HCT116 (cell line): ENCODE measurements around the gene FCN1. TPM values are rescaled to one million over a fixed set of nuclear protein-coding genes. Genes with fewer than 3 reads are reported as not detected.
A peak's percentile ranks its signal among the peaks of the same experiment; 100 is the strongest.

Source experiments
- ATAC-seq: fragments of 200-7000 bp; cut with Tn5 transposase; 2 replicates; pipeline ENCODE4 v1.9.1; 2020; ENCODE audit warnings: mild to moderate bottlenecking, moderate library complexity
- BruUV-seq: library from RNA; stranded (reverse); fragments of 400-500 nt; replicated peaks from 2 replicates; lab custom pipeline; 2021; lab: Mats Ljungman, UMichigan
- CTCF ChIA-PET: fragments of 300-600 bp; sonication (Branson Sonifier 250); formaldehyde crosslinking; loops from one replicate; lab custom pipeline; 2021; ENCODE audit warnings: antibody characterized with exemption; lab: Charles Lee
- POLR2A ChIA-PET: fragments of 300-600, 350-600 bp; sonication (Branson Sonifier 250); formaldehyde crosslinking; loops from one replicate; lab custom pipeline; 2021; ENCODE audit warnings: antibody characterized with exemption; lab: Charles Lee
- RAD21 ChIA-PET, 2 experiments: fragments of 300-600 bp; sonication (Branson Sonifier 250); formaldehyde crosslinking; loops; one replicate each; lab custom pipeline; 2023; ENCODE audit warnings: low total read pairs in 2 of 2; ENCODE audit not compliant: uncharacterized antibody in 2 of 2, unreplicated experiment in 2 of 2, low non-redundant PET in 1 of 2; lab: Charles Lee
- DNase-seq: peaks from one replicate; pipeline ENCODE4 v3.0.0-alpha.2; 2010; ENCODE audit warnings: low read depth, low spot score
- H2AFZ ChIP-seq: fragments of 200-600 bp; shearing (Covaris generic), sonication (generic); 2 replicates; pipeline ENCODE4 v1.6.1; 2017; ENCODE audit warnings: low read depth, mixed run types, mixed read lengths, antibody characterized with exemption, low read length; ENCODE audit not compliant: poor library complexity, severe bottlenecking
- H3K27ac ChIP-seq: 2 replicates; pipeline ENCODE4 v1.5.1; 2012; ENCODE audit warnings: low read depth, low read length
- H3K27me3 ChIP-seq: fragments of 200-600 bp; sonication (generic); 2 replicates; pipeline ENCODE4 v1.6.1; 2016; ENCODE audit warnings: mixed run types, low read length, mixed read lengths; ENCODE audit not compliant: insufficient read depth
- H3K36me3 ChIP-seq, 2 experiments: fragments of 200-500 bp in 1 of 2; fragments of 200-600 bp in 1 of 2; sonication (Bioruptor generic) in 1 of 2; sonication (generic) in 1 of 2; 2 replicates each; pipeline versions ENCODE4 v1.5.1 to v1.6.1; 2014 to 2016; ENCODE audit warnings: low read length in 2 of 2, inconsistent platforms in 1 of 2, mixed read lengths in 1 of 2, mixed run types in 1 of 2; ENCODE audit not compliant: insufficient read depth in 2 of 2, control insufficient read depth in 1 of 2
- H3K4me1 ChIP-seq, 2 experiments: fragments of 200-600 bp in 1 of 2; sonication (generic) in 1 of 2; 2 replicates each; pipeline versions ENCODE4 v1.5.1 to v1.6.1; 2012 to 2017; ENCODE audit warnings: low read length in 2 of 2, inconsistent platforms in 1 of 2, mild to moderate bottlenecking in 1 of 2, mixed read lengths in 1 of 2, mixed run types in 1 of 2, moderate library complexity in 1 of 2; ENCODE audit not compliant: insufficient read depth in 2 of 2, control insufficient read depth in 1 of 2
- H3K4me2 ChIP-seq: fragments of 200-600 bp; sonication (generic); 2 replicates; pipeline ENCODE4 v1.6.1; 2017; ENCODE audit warnings: mixed run types, low read length, mixed read lengths
- H3K4me3 ChIP-seq, 2 experiments: fragments of 200-600 bp in 1 of 2; sonication (generic) in 1 of 2; replicated peaks in 1 of 2; 2 replicates each; pipeline ENCODE4 v1.5.1; 2011 to 2016; ENCODE audit warnings: low read length in 2 of 2, control low read depth in 1 of 2, low read depth in 1 of 2, mild to moderate bottlenecking in 1 of 2, mixed read lengths in 1 of 2, mixed run types in 1 of 2
- H3K79me2 ChIP-seq: fragments of 200-600 bp; sonication (generic); 2 replicates; pipeline ENCODE4 v1.6.1; 2017; ENCODE audit warnings: mild to moderate bottlenecking, mixed run types, low read length, moderate library complexity, mixed read lengths; ENCODE audit not compliant: insufficient read depth
- H3K9ac ChIP-seq: fragments of 200-600 bp; sonication (generic); 2 replicates; pipeline ENCODE4 v1.6.1; 2016; ENCODE audit warnings: low read length, mixed read lengths
- H3K9me2 ChIP-seq: fragments of 200-600 bp; sonication (generic), shearing (Covaris generic); 2 replicates; pipeline ENCODE4 v1.6.1; 2017; ENCODE audit warnings: mixed run types, mild to moderate bottlenecking, moderate library complexity; ENCODE audit not compliant: insufficient read depth
- H3K9me3 ChIP-seq, 2 experiments: fragments of 200-500 bp in 1 of 2; fragments of 200-600 bp in 1 of 2; sonication (Bioruptor generic) in 1 of 2; sonication (generic) in 1 of 2; 2 replicates each; pipeline ENCODE4 v1.6.1; 2014 to 2017; ENCODE audit warnings: low read length in 2 of 2, mixed read lengths in 2 of 2, inconsistent platforms in 1 of 2, low read depth in 1 of 2, mild to moderate bottlenecking in 1 of 2, mixed run types in 1 of 2, moderate library complexity in 1 of 2; ENCODE audit not compliant: control insufficient read depth in 1 of 2, insufficient read depth in 1 of 2
- H4K20me1 ChIP-seq: fragments of 200-600 bp; sonication (generic), shearing (Covaris generic); 2 replicates; pipeline ENCODE4 v1.6.1; 2017; ENCODE audit warnings: mixed run types, mild to moderate bottlenecking, moderate library complexity; ENCODE audit not compliant: insufficient read depth
- CBX3 ChIP-seq: IDR thresholded peaks from 2 replicates; pipeline ENCODE4 v1.6.1; 2012; ENCODE audit warnings: low read depth
- EGR1 ChIP-seq: IDR thresholded peaks from 2 replicates; pipeline ENCODE4 v1.6.1; 2012; ENCODE audit warnings: low read depth
- ELF1 ChIP-seq: IDR thresholded peaks from 2 replicates; pipeline ENCODE4 v1.6.1; 2012; ENCODE audit warnings: low read depth, borderline replicate concordance
- EZH2phosphoT487 ChIP-seq: fragments of 200-600 bp; IDR thresholded peaks from 2 replicates; pipeline ENCODE4 v1.6.1; 2018; ENCODE audit warnings: antibody characterized with exemption, borderline replicate concordance
- FOSL1 ChIP-seq: IDR thresholded peaks from 2 replicates; pipeline ENCODE4 v1.6.1; 2012; ENCODE audit warnings: low read depth
- JUND ChIP-seq: IDR thresholded peaks from 2 replicates; pipeline ENCODE4 v1.6.1; 2012
- POLR2A ChIP-seq: IDR thresholded peaks from 2 replicates; pipeline ENCODE4 v1.7.0; 2011; ENCODE audit warnings: borderline replicate concordance; ENCODE audit not compliant: insufficient read depth, insufficient read length; ENCODE audit errors: extremely low read depth
- POLR2AphosphoS5 ChIP-seq: IDR thresholded peaks from 2 replicates; pipeline ENCODE4 v1.6.1; 2011; ENCODE audit warnings: mild to moderate bottlenecking, low read depth, low read length, moderate library complexity
- RAD21 ChIP-seq: IDR thresholded peaks from 2 replicates; pipeline ENCODE4 v1.6.1; 2012; ENCODE audit warnings: low read depth, mild to moderate bottlenecking
- SIN3A ChIP-seq: IDR thresholded peaks from 2 replicates; pipeline ENCODE4 v1.6.1; 2012; ENCODE audit warnings: low read depth
- SP1 ChIP-seq: IDR thresholded peaks from 2 replicates; pipeline ENCODE4 v1.6.1; 2012; ENCODE audit warnings: low read depth
- SRF ChIP-seq: IDR thresholded peaks from 2 replicates; pipeline ENCODE4 v1.6.1; 2012; ENCODE audit warnings: low read depth
- TCF7L2 ChIP-seq: IDR thresholded peaks from 2 replicates; pipeline ENCODE4 v1.7.0; 2011; ENCODE audit warnings: borderline replicate concordance, inconsistent platforms; ENCODE audit not compliant: insufficient read depth, insufficient read length; ENCODE audit errors: extremely low read depth
- YY1 ChIP-seq: IDR thresholded peaks from 2 replicates; pipeline ENCODE4 v1.6.1; 2011; ENCODE audit warnings: low read length, low read depth, moderate library complexity, mild to moderate bottlenecking; ENCODE audit not compliant: insufficient replicate concordance; ENCODE audit errors: extremely low read depth
- ZFX ChIP-seq: fragments of 450-650 bp; IDR thresholded peaks from 2 replicates; pipeline ENCODE4 v1.6.1; 2017
- ZNF274 ChIP-seq: fragments of 200-500 bp; sonication (Bioruptor generic); IDR thresholded peaks from 2 replicates; pipeline ENCODE4 v1.6.1; 2014; ENCODE audit warnings: mild to moderate bottlenecking, low read depth, low read length, inconsistent platforms
- intact Hi-C: fragments of 100-400 bp; cut with micrococcal nuclease; formaldehyde crosslinking; loops from 2 replicates; pipeline ENCODE4 v1.10.0; 2022
- total RNA-seq: library from RNA; stranded (reverse); gene quantifications from one replicate; pipeline ENCODE4 v1.2.1, GENCODE V29; 2021; ENCODE audit not compliant: unreplicated experiment
- TF ChIP-seq, protein P1 (sequence below): IDR thresholded peaks from 2 replicates; pipeline ENCODE4 v1.6.1; 2012
- TF ChIP-seq, protein P2 (sequence below): IDR thresholded peaks from 2 replicates; pipeline ENCODE4 v1.6.1; 2012; ENCODE audit warnings: low read depth
- TF ChIP-seq, protein P3 (sequence below): IDR thresholded peaks from 2 replicates; pipeline ENCODE4 v1.6.1; 2011; ENCODE audit warnings: mild to moderate bottlenecking, low read length, moderate library complexity; ENCODE audit not compliant: insufficient replicate concordance; ENCODE audit errors: extremely low read depth

FCN1 gene
- total RNA-seq, 1 experiment from 2014 or later = not detected

DNA sequence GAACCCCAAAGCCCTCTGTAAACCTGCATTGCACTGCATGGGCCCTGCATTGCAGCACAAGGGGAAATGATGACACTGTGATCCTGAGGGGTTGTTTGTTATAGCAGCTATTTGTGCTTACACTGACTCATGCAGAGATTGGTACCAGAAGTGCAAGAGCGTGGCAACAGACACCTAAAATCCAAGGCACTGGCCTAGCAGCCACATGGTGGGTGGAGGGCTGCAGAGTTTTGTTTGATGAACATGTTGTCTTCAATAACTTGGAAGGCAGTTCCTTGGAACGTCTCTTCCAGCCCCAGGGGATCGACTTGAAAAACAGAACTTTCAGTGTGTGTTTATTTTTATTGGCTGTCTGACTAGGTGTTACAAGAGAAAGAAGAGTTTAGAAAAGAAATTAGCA lies 22.6 kb downstream of the FCN1 start:
- no peaks in the 10 kb centered on the region for H4K20me1 ChIP-seq
- H3K4me3 ChIP-seq = no peak overlapping the region
- peak overlapping the region; percentile 69; the same call in 1 of the 2 replicates for H3K27ac ChIP-seq
- DNase-seq (no peak), ATAC-seq (no peak)
- peaks cover 20 to 27% of the 10 kb centered on the region in 2 experiments for H3K4me1 ChIP-seq
- H3K27me3 ChIP-seq = no peaks in the 10 kb centered on the region
- H3K79me2 ChIP-seq = no peaks in the 10 kb centered on the region
- no peak overlapping the region for H3K9ac ChIP-seq
- peak overlapping the region; percentile 75 for H3K4me2 ChIP-seq
- no peaks in the 10 kb centered on the region for H3K9me2 ChIP-seq
- BruUV-seq = no TSS peak
- TF ChIP-seq, protein P1, sequence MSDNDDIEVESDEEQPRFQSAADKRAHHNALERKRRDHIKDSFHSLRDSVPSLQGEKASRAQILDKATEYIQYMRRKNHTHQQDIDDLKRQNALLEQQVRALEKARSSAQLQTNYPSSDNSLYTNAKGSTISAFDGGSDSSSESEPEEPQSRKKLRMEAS = no peak
- TF ChIP-seq CBX3 = no peak
- TF ChIP-seq ELF1 = no peak
- TF ChIP-seq YY1 = no peak
- TF ChIP-seq, protein P2, sequence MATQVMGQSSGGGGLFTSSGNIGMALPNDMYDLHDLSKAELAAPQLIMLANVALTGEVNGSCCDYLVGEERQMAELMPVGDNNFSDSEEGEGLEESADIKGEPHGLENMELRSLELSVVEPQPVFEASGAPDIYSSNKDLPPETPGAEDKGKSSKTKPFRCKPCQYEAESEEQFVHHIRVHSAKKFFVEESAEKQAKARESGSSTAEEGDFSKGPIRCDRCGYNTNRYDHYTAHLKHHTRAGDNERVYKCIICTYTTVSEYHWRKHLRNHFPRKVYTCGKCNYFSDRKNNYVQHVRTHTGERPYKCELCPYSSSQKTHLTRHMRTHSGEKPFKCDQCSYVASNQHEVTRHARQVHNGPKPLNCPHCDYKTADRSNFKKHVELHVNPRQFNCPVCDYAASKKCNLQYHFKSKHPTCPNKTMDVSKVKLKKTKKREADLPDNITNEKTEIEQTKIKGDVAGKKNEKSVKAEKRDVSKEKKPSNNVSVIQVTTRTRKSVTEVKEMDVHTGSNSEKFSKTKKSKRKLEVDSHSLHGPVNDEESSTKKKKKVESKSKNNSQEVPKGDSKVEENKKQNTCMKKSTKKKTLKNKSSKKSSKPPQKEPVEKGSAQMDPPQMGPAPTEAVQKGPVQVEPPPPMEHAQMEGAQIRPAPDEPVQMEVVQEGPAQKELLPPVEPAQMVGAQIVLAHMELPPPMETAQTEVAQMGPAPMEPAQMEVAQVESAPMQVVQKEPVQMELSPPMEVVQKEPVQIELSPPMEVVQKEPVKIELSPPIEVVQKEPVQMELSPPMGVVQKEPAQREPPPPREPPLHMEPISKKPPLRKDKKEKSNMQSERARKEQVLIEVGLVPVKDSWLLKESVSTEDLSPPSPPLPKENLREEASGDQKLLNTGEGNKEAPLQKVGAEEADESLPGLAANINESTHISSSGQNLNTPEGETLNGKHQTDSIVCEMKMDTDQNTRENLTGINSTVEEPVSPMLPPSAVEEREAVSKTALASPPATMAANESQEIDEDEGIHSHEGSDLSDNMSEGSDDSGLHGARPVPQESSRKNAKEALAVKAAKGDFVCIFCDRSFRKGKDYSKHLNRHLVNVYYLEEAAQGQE = no peak
- no peak for TF ChIP-seq TCF7L2
- TF ChIP-seq JUND = no peak
- TF ChIP-seq EZH2phosphoT487 = no peak
- TF ChIP-seq SIN3A = no peak
- no peak for TF ChIP-seq ZFX
- TF ChIP-seq POLR2A = no peak
- TF ChIP-seq, protein P3, sequence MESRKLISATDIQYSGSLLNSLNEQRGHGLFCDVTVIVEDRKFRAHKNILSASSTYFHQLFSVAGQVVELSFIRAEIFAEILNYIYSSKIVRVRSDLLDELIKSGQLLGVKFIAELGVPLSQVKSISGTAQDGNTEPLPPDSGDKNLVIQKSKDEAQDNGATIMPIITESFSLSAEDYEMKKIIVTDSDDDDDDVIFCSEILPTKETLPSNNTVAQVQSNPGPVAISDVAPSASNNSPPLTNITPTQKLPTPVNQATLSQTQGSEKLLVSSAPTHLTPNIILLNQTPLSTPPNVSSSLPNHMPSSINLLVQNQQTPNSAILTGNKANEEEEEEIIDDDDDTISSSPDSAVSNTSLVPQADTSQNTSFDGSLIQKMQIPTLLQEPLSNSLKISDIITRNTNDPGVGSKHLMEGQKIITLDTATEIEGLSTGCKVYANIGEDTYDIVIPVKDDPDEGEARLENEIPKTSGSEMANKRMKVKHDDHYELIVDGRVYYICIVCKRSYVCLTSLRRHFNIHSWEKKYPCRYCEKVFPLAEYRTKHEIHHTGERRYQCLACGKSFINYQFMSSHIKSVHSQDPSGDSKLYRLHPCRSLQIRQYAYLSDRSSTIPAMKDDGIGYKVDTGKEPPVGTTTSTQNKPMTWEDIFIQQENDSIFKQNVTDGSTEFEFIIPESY = no peak
- no peak for TF ChIP-seq RAD21
- TF ChIP-seq POLR2AphosphoS5 = no peak
- no peak for TF ChIP-seq EGR1
- TF ChIP-seq SP1 = no peak
- no peak for TF ChIP-seq FOSL1
- no peak for TF ChIP-seq ZNF274
- TF ChIP-seq SRF = no peak
- no peak overlapping the region for H2AFZ ChIP-seq
- RAD21 ChIA-PET = no interaction called here
- intact Hi-C loops = no loop called here
- no peaks in the 10 kb centered on the region; a peak in 1 of 4 replicates for H3K9me3 ChIP-seq
- H3K36me3 ChIP-seq = no peaks in the 10 kb centered on the region
- CTCF ChIA-PET = no interaction called here
- POLR2A ChIA-PET = no interaction called here
